HEK293 (cell line): Measurements from ENCODE around the gene NEU1.

Experiments
- AEBP2 ChIP-seq: fragments of 450-650 bp; formaldehyde crosslinking; IDR thresholded peaks from 2 replicates; pipeline ENCODE4 v1.5.1; 2016; ENCODE audit warnings: missing biosample characterization, missing genetic modification characterization, borderline replicate concordance
- GFI1B ChIP-seq: fragments of 450-650 bp; formaldehyde crosslinking; IDR thresholded peaks from 2 replicates; pipeline ENCODE4 v1.5.1; 2016; ENCODE audit warnings: missing biosample characterization, missing genetic modification characterization
- KLF9 ChIP-seq: fragments of 450-650 bp; formaldehyde crosslinking; IDR thresholded peaks from 2 replicates; pipeline ENCODE4 v1.5.1; 2016; ENCODE audit warnings: missing biosample characterization, missing genetic modification characterization, low read depth
- ZBTB20 ChIP-seq: fragments of 450-650 bp; formaldehyde crosslinking; IDR thresholded peaks from 2 replicates; pipeline ENCODE4 v1.5.1; 2016; ENCODE audit warnings: missing biosample characterization, missing genetic modification characterization
- ZFP37 ChIP-seq: fragments of 450-650 bp; formaldehyde crosslinking; IDR thresholded peaks from 2 replicates; pipeline ENCODE4 v1.5.1; 2016; ENCODE audit warnings: missing biosample characterization, missing genetic modification characterization
- ZFP41 ChIP-seq: fragments of 450-650 bp; formaldehyde crosslinking; IDR thresholded peaks from 2 replicates; pipeline ENCODE4 v1.5.1; 2016; ENCODE audit warnings: missing biosample characterization, missing genetic modification characterization, borderline replicate concordance
- ZFP69B ChIP-seq: fragments of 450-650 bp; formaldehyde crosslinking; IDR thresholded peaks from 2 replicates; pipeline ENCODE4 v1.5.1; 2016; ENCODE audit warnings: missing biosample characterization, missing genetic modification characterization
- ZNF148 ChIP-seq: fragments of 450-650 bp; formaldehyde crosslinking; IDR thresholded peaks from 2 replicates; pipeline ENCODE4 v1.5.0; 2017; ENCODE audit warnings: missing biosample characterization, missing genetic modification characterization, borderline replicate concordance
- ZNF175 ChIP-seq: fragments of 450-650 bp; formaldehyde crosslinking; IDR thresholded peaks from 2 replicates; pipeline ENCODE4 v1.5.1; 2016; ENCODE audit warnings: missing biosample characterization, missing genetic modification characterization
- ZNF292 ChIP-seq: fragments of 450-650 bp; formaldehyde crosslinking; IDR thresholded peaks from 2 replicates; pipeline ENCODE4 v1.5.1; 2016; ENCODE audit warnings: low read depth, missing biosample characterization, missing genetic modification characterization, borderline replicate concordance
- ZNF423 ChIP-seq: fragments of 450-650 bp; formaldehyde crosslinking; IDR thresholded peaks from 2 replicates; pipeline ENCODE4 v1.5.1; 2016; ENCODE audit warnings: missing biosample characterization, missing genetic modification characterization
- ZNF473 ChIP-seq: fragments of 450-650 bp; formaldehyde crosslinking; IDR thresholded peaks from 2 replicates; pipeline ENCODE4 v1.5.1; 2017; ENCODE audit warnings: missing biosample characterization, missing genetic modification characterization
- ZNF549 ChIP-seq: fragments of 450-650 bp; IDR thresholded peaks from 2 replicates; pipeline ENCODE4 v1.5.1; 2018; ENCODE audit warnings: missing biosample characterization, missing genetic modification characterization, mild to moderate bottlenecking, inconsistent platforms, moderate library complexity
- ZNF610 ChIP-seq: fragments of 450-650 bp; formaldehyde crosslinking; IDR thresholded peaks from 2 replicates; pipeline ENCODE4 v1.5.1; 2016; ENCODE audit warnings: missing biosample characterization, missing genetic modification characterization, borderline replicate concordance
- ZNF629 ChIP-seq: fragments of 450-650 bp; formaldehyde crosslinking; IDR thresholded peaks from 2 replicates; pipeline ENCODE4 v1.5.1; 2017; ENCODE audit warnings: missing biosample characterization, missing genetic modification characterization
- ZNF658 ChIP-seq: fragments of 450-650 bp; formaldehyde crosslinking; IDR thresholded peaks from 2 replicates; pipeline ENCODE4; 2016; ENCODE audit warnings: missing biosample characterization, missing genetic modification characterization
- ZNF692 ChIP-seq: fragments of 450-650 bp; formaldehyde crosslinking; IDR thresholded peaks from 2 replicates; pipeline ENCODE4 v1.5.1; 2016; ENCODE audit warnings: missing biosample characterization, missing genetic modification characterization
- ZSCAN23 ChIP-seq: fragments of 450-650 bp; formaldehyde crosslinking; IDR thresholded peaks from 2 replicates; pipeline ENCODE4 v1.5.1; 2016; ENCODE audit warnings: missing biosample characterization, missing genetic modification characterization
- ZSCAN5A ChIP-seq: fragments of 450-650 bp; formaldehyde crosslinking; IDR thresholded peaks from 2 replicates; pipeline ENCODE4 v1.5.1; 2016; ENCODE audit warnings: missing biosample characterization, missing genetic modification characterization
- TF ChIP-seq, protein P1 (sequence below): fragments of 450-650 bp; formaldehyde crosslinking; IDR thresholded peaks from 2 replicates; pipeline ENCODE4 v1.5.1; 2016; ENCODE audit warnings: missing biosample characterization, missing genetic modification characterization
- TF ChIP-seq, protein P2 (sequence below): fragments of 450-650 bp; formaldehyde crosslinking; IDR thresholded peaks from 2 replicates; pipeline ENCODE4 v1.5.1; 2016; ENCODE audit warnings: missing biosample characterization, missing genetic modification characterization
- TF ChIP-seq, protein P3 (sequence below): fragments of 450-650 bp; formaldehyde crosslinking; IDR thresholded peaks from 2 replicates; pipeline ENCODE4 v1.5.1; 2017; ENCODE audit warnings: missing biosample characterization, missing genetic modification characterization

The NEU1 gene

GRCh38 chr6:31834367-31835250, 28.0 kb downstream of the NEU1 start (continued):
- TF ChIP-seq GFI1B (tag by site-specific recombination), result no peak; the same call in 1 of the 2 replicates
- TF ChIP-seq ZNF148, result no peak
- peak; percentile 64; the same call in 1 of the 2 replicates for TF ChIP-seq ZNF692 (tag by site-specific recombination)
- peak; percentile 92 for TF ChIP-seq ZBTB20 (tag by site-specific recombination)
- TF ChIP-seq, protein P1, sequence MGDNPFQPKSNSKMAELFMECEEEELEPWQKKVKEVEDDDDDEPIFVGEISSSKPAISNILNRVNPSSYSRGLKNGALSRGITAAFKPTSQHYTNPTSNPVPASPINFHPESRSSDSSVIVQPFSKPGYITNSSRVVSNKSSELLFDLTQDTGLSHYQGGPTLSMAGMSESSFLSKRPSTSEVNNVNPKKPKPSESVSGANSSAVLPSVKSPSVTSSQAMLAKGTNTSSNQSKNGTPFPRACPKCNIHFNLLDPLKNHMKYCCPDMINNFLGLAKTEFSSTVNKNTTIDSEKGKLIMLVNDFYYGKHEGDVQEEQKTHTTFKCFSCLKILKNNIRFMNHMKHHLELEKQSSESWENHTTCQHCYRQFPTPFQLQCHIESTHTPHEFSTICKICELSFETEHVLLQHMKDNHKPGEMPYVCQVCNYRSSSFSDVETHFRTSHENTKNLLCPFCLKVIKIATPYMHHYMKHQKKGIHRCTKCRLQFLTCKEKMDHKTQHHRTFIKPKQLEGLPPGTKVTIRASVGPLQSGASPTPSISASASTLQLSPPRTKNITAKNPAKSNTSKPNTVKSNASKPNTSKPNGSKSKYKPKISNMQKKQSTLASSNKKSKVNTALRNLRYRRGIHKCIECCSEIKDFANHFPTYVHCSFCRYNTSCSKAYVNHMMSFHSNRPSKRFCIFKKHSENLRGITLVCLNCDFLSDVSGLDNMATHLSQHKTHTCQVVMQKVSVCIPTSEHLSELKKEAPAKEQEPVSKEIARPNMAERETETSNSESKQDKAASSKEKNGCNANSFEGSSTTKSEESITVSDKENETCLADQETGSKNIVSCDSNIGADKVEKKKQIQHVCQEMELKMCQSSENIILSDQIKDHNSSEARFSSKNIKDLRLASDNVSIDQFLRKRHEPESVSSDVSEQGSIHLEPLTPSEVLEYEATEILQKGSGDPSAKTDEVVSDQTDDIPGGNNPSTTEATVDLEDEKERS (tag by site-specific recombination), result no peak; the same call in 1 of the 2 replicates
- TF ChIP-seq ZNF629, result peak; percentile 88
- TF ChIP-seq AEBP2, result no peak
- TF ChIP-seq, protein P2, sequence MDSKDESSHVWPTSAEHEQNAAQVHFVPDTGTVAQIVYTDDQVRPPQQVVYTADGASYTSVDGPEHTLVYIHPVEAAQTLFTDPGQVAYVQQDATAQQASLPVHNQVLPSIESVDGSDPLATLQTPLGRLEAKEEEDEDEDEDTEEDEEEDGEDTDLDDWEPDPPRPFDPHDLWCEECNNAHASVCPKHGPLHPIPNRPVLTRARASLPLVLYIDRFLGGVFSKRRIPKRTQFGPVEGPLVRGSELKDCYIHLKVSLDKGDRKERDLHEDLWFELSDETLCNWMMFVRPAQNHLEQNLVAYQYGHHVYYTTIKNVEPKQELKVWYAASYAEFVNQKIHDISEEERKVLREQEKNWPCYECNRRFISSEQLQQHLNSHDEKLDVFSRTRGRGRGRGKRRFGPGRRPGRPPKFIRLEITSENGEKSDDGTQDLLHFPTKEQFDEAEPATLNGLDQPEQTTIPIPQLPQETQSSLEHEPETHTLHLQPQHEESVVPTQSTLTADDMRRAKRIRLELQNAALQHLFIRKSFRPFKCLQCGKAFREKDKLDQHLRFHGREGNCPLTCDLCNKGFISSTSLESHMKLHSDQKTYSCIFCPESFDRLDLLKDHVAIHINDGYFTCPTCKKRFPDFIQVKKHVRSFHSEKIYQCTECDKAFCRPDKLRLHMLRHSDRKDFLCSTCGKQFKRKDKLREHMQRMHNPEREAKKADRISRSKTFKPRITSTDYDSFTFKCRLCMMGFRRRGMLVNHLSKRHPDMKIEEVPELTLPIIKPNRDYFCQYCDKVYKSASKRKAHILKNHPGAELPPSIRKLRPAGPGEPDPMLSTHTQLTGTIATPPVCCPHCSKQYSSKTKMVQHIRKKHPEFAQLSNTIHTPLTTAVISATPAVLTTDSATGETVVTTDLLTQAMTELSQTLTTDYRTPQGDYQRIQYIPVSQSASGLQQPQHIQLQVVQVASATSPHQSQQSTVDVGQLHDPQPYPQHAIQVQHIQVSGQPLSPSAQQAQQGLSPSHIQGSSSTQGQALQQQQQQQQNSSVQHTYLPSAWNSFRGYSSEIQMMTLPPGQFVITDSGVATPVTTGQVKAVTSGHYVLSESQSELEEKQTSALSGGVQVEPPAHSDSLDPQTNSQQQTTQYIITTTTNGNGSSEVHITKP (tag by site-specific recombination), result peak; percentile 82
- no peak for TF ChIP-seq ZNF292
- TF ChIP-seq ZNF610 (tag by site-specific recombination), result peak; percentile 14
- 0 out of 2 replicates have a peak, but pooled peaks have one; percentile 63 for TF ChIP-seq ZFP37
- no peak for TF ChIP-seq ZNF658 (tag by site-specific recombination)
- no peak for TF ChIP-seq ZNF473 (tag by site-specific recombination)
- TF ChIP-seq, protein P3, sequence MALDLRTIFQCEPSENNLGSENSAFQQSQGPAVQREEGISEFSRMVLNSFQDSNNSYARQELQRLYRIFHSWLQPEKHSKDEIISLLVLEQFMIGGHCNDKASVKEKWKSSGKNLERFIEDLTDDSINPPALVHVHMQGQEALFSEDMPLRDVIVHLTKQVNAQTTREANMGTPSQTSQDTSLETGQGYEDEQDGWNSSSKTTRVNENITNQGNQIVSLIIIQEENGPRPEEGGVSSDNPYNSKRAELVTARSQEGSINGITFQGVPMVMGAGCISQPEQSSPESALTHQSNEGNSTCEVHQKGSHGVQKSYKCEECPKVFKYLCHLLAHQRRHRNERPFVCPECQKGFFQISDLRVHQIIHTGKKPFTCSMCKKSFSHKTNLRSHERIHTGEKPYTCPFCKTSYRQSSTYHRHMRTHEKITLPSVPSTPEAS (tag by site-specific recombination), result 0 out of 2 replicates have a peak, but pooled peaks have one; percentile 8
- no peak for TF ChIP-seq ZNF175
- no peak for TF ChIP-seq ZNF549 (tag by site-specific recombination)
- TF ChIP-seq ZFP41, result no peak
- no peak for TF ChIP-seq ZNF423 (tag by site-specific recombination)
- TF ChIP-seq ZSCAN5A (tag by site-specific recombination), result peak; percentile 88
- TF ChIP-seq ZFP69B, result peak; percentile 80
- no peak for TF ChIP-seq ZSCAN23 (tag by site-specific recombination)
- peak; percentile 56; the same call in 1 of the 2 replicates for TF ChIP-seq KLF9 (tag by site-specific recombination)
